Brain microvascular endothelial cell (primary cell): ENCODE measurements around the gene FOXJ3.

Experiments
- DNase-seq: peaks from one replicate; pipeline ENCODE4 v3.0.0-alpha.2; 2020
- H3K27ac ChIP-seq: fragments of 250-450 bp; sonication (Bioruptor Pico); 2 replicates; pipeline ENCODE4 v1.5.1; 2020; ENCODE audit warnings: mild to moderate bottlenecking, moderate library complexity
- H3K27me3 ChIP-seq: fragments of 250-450 bp; sonication (Bioruptor Pico); replicated peaks from 2 replicates; pipeline ENCODE4 v1.5.1; 2020; ENCODE audit warnings: mild to moderate bottlenecking
- H3K36me3 ChIP-seq: fragments of 250-450 bp; sonication (Bioruptor Pico); replicated peaks from 2 replicates; pipeline ENCODE4 v1.5.1; 2020; ENCODE audit warnings: mild to moderate bottlenecking
- H3K4me3 ChIP-seq: 2 replicates; pipeline ENCODE4 v1.5.1; 2011; ENCODE audit warnings: low read depth, mild to moderate bottlenecking, control low read depth, low read length, moderate library complexity
- in situ Hi-C: cut with HindIII; loops from 2 replicates; pipeline ENCODE4 v1.10.0; 2017; ENCODE audit warnings: low sequenced_read_pairs, low pct_ligation_motif_present
- TF ChIP-seq, protein P1 (sequence below): IDR thresholded peaks from 2 replicates; pipeline ENCODE4 v1.5.1; 2011; ENCODE audit warnings: low read depth, mild to moderate bottlenecking, moderate library complexity, low read length, control low read depth, inconsistent platforms; ENCODE audit errors: missing control alignments

The FOXJ3 gene

DNA sequence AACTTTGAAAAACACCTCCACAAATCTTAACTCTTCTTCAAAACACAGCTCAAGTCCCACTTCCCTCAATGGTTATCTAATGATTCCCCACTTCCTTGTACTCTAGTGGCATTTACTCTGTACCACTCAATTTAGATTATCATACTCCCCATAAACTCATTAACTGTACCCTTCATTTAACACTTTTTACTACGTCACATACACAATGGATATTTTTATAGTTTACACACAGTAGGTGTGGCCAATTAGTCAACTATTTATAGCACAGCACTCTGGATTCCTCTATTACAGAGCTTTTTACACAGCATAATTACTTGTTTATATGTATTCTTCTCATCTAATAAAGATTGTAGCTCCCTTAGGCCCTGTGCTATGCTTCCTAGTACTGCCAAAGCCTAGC, 62.1 kb downstream of the FOXJ3 start:
- no peak overlapping the region for H3K27ac ChIP-seq
- H3K27me3 ChIP-seq, result no peaks in the 10 kb centered on the region
- H3K36me3 ChIP-seq, result no peaks in the 10 kb centered on the region
- no peak for DNase-seq
- H3K4me3 ChIP-seq, result no peak overlapping the region
- TF ChIP-seq, protein P1, sequence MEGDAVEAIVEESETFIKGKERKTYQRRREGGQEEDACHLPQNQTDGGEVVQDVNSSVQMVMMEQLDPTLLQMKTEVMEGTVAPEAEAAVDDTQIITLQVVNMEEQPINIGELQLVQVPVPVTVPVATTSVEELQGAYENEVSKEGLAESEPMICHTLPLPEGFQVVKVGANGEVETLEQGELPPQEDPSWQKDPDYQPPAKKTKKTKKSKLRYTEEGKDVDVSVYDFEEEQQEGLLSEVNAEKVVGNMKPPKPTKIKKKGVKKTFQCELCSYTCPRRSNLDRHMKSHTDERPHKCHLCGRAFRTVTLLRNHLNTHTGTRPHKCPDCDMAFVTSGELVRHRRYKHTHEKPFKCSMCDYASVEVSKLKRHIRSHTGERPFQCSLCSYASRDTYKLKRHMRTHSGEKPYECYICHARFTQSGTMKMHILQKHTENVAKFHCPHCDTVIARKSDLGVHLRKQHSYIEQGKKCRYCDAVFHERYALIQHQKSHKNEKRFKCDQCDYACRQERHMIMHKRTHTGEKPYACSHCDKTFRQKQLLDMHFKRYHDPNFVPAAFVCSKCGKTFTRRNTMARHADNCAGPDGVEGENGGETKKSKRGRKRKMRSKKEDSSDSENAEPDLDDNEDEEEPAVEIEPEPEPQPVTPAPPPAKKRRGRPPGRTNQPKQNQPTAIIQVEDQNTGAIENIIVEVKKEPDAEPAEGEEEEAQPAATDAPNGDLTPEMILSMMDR, result no peak
- in situ Hi-C loops, result no loop called here

DNA sequence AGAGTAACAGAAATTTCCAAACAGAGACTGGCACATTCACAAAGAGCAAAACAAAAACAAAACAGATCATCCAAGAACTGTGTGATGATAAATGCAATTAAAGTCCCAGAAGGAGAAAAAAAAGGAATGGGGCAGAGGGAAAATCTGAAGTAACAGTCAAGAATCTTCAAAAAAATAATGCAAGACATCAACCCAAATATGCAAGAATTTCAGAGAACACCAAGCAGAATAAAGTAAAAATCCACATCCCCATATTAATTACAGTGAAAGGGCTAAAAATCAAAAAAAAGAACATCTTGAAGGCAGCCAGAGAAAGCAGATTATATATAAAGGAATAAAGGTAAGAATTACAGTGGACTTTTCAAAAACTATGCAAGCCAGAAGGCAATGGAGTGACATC, 67.1 kb downstream of the FOXJ3 start:
- DNase-seq, result no peak
- in situ Hi-C loops, result no loop called here
- no peak overlapping the region for H3K4me3 ChIP-seq
- TF ChIP-seq, protein P1, result no peak
- H3K27ac ChIP-seq, result no peak overlapping the region
- no peaks in the 10 kb centered on the region for H3K27me3 ChIP-seq
- peaks cover 2% of the 10 kb centered on the region for H3K36me3 ChIP-seq

DNA sequence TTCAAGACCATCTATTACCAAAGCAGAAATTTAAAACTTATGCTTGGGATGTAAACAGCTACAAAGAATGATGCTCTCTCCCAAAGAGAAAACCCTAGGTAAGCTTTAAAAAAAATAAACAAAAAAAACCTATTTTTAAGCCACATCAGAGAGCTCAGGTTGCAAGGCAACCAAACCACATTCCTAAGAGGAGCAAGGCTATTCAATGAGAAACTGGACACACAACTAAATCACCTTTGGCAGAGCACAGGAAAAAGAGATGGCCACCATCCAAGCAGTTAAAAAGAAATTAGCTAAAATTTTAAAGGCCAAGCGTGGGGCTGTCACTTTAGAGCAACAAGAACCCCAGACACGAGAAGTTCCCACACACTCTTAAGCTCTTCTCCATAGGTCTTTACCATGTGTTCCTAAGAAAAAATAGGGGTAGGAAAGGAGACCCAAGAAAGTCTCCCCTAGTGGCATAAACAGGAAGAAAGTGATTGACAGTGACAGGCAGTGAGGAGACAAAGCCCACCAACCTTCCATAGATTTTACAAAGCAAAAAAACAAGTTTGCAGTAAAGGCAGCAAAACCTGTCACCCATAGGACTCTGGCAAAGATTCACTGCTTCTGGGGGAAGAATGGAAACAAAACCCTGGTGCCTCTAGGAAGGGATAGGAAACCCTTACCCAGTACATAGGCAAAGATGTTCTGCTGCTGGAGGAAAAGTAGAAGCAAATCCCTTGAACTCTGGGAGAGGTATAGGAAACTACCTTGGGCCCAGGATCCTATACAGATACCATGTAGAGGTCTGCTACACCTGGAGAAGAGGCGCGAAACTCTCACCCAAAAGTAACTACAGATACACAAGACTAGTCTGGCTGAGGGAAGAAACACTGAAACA, 68.5 kb downstream of the FOXJ3 start:
- no peak for DNase-seq
- Histone ChIP-seq H3K27me3 (no peaks in the 10 kb centered on the region), H3K27ac (no peak overlapping the region), H3K36me3 (peaks cover 2% of the 10 kb centered on the region), H3K4me3 (no peak overlapping the region)
- TF ChIP-seq, protein P1, result no peak
- in situ Hi-C loops, result no loop called here

DNA sequence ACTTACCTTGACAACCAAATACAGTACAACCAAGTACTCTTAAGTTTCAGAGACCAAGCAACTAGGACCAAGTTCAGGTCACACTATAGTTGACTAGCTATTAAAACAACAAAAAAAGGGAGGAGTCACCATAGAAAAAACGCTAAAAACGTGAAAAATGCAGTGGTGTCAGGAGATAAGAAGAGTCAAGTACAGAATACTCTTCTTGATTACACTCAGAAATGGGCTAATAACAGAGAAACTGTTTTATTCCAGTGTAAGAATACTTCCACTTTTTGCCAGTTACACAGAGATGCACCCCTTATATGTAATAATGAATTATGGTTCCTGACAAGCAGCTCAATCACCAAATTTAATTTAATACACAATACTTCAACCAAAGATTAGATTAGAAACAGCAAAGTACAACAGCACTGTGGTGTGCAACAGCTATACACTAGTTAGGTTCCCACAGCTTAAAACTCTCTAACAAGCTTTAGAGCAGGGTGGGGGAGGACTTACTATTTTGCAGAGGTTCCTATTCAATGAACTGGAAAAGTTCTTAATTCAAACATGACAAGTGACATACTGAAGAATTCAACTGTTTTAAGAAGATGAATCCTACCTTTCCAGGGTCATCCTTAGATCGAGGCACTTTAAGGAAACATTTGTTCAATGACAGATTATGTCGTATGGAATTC, 70.4 kb downstream of the FOXJ3 start:
- H3K27ac ChIP-seq, result no peak overlapping the region
- peaks cover 2% of the 10 kb centered on the region for H3K36me3 ChIP-seq
- DNase-seq, result no peak
- no peaks in the 10 kb centered on the region for H3K27me3 ChIP-seq
- in situ Hi-C loops, result no loop called here
- TF ChIP-seq, protein P1, result no peak
- no peak overlapping the region for H3K4me3 ChIP-seq

DNA sequence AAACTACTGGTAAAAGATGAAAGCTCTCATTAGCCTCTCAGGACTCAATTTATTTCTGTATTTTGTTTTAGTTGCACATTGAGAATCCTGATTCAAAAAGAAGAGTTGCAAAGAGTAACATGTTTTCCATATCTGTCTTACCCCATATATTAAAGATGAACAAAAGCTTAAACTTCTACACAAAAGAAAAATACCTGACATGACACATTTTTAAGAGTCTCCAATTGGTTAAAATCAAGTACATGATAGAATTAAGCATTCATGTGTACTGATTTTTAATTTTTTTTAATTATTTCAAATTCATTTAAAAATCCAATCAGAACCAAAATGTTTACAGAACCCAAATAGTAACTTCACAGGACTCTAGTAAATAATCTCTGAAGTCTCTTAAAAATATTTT, 72.0 kb downstream of the FOXJ3 start:
- Histone ChIP-seq H3K4me3 (no peak overlapping the region), H3K27me3 (no peaks in the 10 kb centered on the region), H3K27ac (no peak overlapping the region), H3K36me3 (peaks cover 2% of the 10 kb centered on the region)
- TF ChIP-seq, protein P1, result no peak
- in situ Hi-C loops, result no loop called here
- DNase-seq, result no peak
